Measurements from ENCODE around the gene KIAA0232.
A peak's percentile ranks its signal among the peaks of the same experiment; 100 is the strongest.
"Not testable (repeated sequence)": the region's sequence is repeated elsewhere in the genome, so short reads cannot be mapped to it uniquely, and the experiment has no call there.

The KIAA0232 gene

DNA sequence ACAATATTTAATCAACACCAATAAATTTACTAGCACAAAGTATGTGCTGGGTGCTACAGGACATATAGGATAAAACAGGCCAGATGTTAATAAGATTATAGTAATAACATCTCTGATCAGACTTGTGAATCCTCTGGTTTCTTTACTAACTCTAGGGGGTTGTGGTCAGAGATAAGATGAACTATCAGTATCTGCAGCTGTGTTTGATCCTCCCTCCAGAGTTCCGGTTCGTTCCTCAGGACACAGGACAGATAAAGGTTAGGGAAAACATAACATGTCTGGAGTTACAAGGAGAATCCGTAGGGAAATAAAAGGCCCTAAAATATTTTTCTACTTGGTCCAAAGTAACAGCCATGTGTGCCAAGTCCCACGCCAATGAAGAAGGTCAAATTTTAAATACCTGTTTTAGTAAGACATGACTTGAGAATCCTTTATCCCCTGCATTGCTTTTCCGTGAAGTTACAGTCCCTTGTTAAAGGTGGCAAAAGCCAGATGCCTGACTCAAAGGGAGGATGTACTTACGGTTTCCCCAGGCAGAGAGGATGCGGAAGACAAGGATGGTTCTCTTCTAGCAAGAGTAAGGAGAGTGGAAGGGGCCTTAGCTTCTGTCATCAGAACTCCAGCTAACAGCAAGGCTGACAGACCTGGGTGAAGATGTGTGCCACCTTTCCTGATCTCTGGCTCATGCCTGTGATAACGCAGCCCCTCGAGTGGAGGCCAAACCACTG is 44.4 kb downstream of the KIAA0232 start:
- no peaks in the 10 kb centered on the region for H3K4me1 ChIP-seq (ENCODE audit: control insufficient read depth, insufficient read depth, low read length)

DNA sequence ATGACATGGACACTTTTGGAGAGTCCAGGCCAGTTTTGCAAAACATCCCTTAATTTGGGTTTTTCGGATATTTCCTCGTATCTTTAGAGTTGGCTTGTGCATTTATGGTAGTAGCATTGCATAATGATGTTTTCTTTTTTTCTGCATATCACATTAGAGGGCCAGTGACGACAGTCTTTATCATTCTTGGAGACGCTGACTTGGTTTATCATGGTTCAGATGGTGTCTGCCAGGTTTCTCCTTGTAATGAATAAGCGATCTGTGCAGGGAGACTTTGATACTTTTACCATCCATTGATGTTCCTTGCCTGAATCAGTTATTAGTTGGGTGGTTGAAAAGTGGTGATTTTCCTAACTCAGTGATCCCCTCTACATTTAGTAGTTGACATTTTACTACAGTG is 46.6 kb downstream of the KIAA0232 start:
- H3K27me3 ChIP-seq (ENCODE audit: control insufficient read depth in 1 of 2, insufficient read depth in 2 of 2, low read length in 2 of 2) = no peaks in the 10 kb centered on the region
- peaks cover 21 to 30% of the 10 kb centered on the region in 2 donors for H3K36me3 ChIP-seq (ENCODE audit: control insufficient read depth in 2 of 2, insufficient read depth in 2 of 2, low read length in 2 of 2)
- no peak overlapping the region for H3K4me3 ChIP-seq (ENCODE audit: low read length in 2 of 2)
- no peak overlapping the region for H3K27ac ChIP-seq (ENCODE audit: low read length)
- no peak overlapping the region for H3K9ac ChIP-seq (ENCODE audit: low read length in 2 of 2)
- no peaks in the 10 kb centered on the region for H3K4me1 ChIP-seq (ENCODE audit: control insufficient read depth, insufficient read depth, low read length)
- H3K9me3 ChIP-seq (ENCODE audit: control insufficient read depth in 2 of 2, low read length in 2 of 2) = no peaks in the 10 kb centered on the region

More for the DNA sequence above, 44.4 kb downstream of the KIAA0232 start:
- Histone ChIP-seq H3K9me3 (ENCODE audit: control insufficient read depth in 2 of 2, low read length in 2 of 2) (no peaks in the 10 kb centered on the region), H3K36me3 (ENCODE audit: control insufficient read depth in 2 of 2, insufficient read depth in 2 of 2, low read length in 2 of 2) (peaks cover 17 to 27% of the 10 kb centered on the region in 2 donors), H3K9ac (ENCODE audit: low read length in 2 of 2) (no peak overlapping the region), H3K27me3 (ENCODE audit: control insufficient read depth in 1 of 2, insufficient read depth in 2 of 2, low read length in 2 of 2) (no peaks in the 10 kb centered on the region), H3K4me3 (ENCODE audit: low read length in 2 of 2) (no peak overlapping the region), H3K27ac (ENCODE audit: low read length) (no peak overlapping the region)

DNA sequence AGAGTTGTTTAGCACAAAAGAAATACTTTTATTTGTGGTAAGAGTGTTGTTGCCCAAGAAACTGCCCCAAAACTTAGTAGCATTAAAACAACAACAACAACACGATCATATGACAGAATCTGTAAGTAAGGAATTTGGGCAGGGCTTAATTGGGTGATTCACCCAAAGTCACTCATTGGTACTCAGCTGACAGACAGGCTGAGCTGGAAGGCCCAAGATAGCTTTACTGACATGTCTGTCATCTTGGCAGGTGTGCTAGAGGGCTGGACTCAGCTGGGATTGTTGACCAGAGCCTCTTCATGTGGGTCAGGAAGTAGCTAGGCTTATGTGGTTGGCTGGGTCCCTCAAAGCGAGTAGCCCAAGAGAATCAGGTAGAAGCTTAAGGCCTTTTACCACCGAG is 52.3 kb downstream of the KIAA0232 start:
- Histone ChIP-seq H3K27ac (ENCODE audit: low read length) (no peak overlapping the region), H3K27me3 (ENCODE audit: control insufficient read depth in 1 of 2, insufficient read depth in 2 of 2, low read length in 2 of 2) (no peaks in the 10 kb centered on the region), H3K9me3 (ENCODE audit: control insufficient read depth in 2 of 2, low read length in 2 of 2) (no peaks in the 10 kb centered on the region), H3K4me3 (ENCODE audit: low read length in 2 of 2) (no peak overlapping the region), H3K36me3 (ENCODE audit: control insufficient read depth in 2 of 2, insufficient read depth in 2 of 2, low read length in 2 of 2) (peaks cover 10 to 13% of the 10 kb centered on the region in 2 donors), H3K9ac (ENCODE audit: low read length in 2 of 2) (no peak overlapping the region), H3K4me1 (ENCODE audit: control insufficient read depth, insufficient read depth, low read length) (peaks cover 6% of the 10 kb centered on the region)

DNA sequence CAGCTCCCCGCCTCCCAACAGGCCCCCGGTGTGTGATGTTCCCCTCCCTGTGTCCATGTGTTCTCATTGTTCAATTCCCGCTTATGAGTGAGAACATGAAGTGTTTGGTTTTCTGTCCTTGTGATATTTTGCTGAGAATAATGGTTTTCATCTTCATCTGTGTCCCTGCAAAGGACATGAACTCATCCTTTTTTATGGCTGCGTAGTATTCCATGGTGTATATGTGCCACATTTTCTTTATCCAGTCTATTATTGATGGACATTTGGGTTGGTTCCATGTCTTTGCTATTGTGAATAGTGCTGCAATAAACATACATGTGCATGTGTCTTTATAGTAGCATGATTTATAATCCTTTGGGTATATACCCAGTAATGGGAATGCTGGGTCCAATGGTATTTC is 53.1 kb downstream of the KIAA0232 start:
- H3K9ac ChIP-seq (ENCODE audit: low read length in 2 of 2); H3K9me3 ChIP-seq (ENCODE audit: control insufficient read depth in 2 of 2, low read length in 2 of 2); H3K27me3 ChIP-seq (ENCODE audit: control insufficient read depth in 1 of 2, insufficient read depth in 2 of 2, low read length in 2 of 2); H3K27ac ChIP-seq (ENCODE audit: low read length); H3K4me3 ChIP-seq (ENCODE audit: low read length in 2 of 2): not testable (repeated sequence)
- Histone ChIP-seq H3K36me3 (ENCODE audit: control insufficient read depth in 2 of 2, insufficient read depth in 2 of 2, low read length in 2 of 2) (peaks cover 10 to 11% of the 10 kb centered on the region in 2 donors), H3K4me1 (ENCODE audit: control insufficient read depth, insufficient read depth, low read length) (peaks cover 11% of the 10 kb centered on the region)

DNA sequence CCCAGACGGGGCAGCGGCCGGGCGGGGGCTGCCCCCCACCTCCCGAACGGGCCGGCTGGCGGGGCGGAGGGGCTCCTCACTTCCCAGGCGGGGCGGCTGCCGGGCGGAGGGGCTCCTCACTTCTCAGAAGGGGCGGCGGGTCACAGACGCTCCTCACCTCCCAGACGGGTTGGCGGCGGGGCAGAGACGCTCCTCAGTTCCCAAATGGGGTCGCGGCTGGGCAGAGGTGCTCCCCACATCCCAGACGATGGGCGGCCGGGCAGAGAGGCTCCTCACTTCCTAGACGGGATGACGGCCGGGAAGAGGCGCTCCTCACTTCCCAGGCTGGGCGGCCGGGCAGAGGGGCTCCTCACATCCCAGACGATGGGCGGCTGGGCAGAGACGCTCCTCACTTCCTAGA is 54.6 kb downstream of the KIAA0232 start:
- not testable (repeated sequence) for H3K9me3 ChIP-seq (ENCODE audit: control insufficient read depth in 2 of 2, low read length in 2 of 2); H3K27me3 ChIP-seq (ENCODE audit: control insufficient read depth in 1 of 2, insufficient read depth in 2 of 2, low read length in 2 of 2); H3K27ac ChIP-seq (ENCODE audit: low read length); H3K4me3 ChIP-seq (ENCODE audit: low read length in 2 of 2); H3K9ac ChIP-seq (ENCODE audit: low read length in 2 of 2); H3K36me3 ChIP-seq (ENCODE audit: control insufficient read depth in 2 of 2, insufficient read depth in 2 of 2, low read length in 2 of 2)
- H3K4me1 ChIP-seq (ENCODE audit: control insufficient read depth, insufficient read depth, low read length) = peaks cover 11% of the 10 kb centered on the region

DNA sequence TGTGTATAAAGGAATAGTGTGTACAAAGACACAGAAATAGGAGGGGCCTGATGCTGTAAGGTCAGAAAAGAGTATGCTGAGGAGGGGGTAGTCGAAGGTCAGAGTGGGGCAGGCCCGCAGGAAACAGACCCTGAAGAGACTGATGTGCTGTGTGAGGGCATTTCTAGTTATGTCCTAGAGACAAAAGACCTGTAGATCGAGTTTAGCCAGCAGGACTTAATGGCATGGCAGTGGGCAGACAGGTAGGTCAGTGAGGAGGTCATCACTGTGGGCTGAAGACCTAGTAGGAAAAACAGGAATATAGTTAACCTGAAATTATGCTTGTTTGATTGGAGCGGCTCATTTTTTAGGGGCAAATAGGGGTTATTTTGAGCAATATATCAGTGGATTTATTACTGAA is 57.1 kb downstream of the KIAA0232 start:
- no peaks in the 10 kb centered on the region for H3K9me3 ChIP-seq (ENCODE audit: control insufficient read depth in 2 of 2, low read length in 2 of 2)
- no peaks in the 10 kb centered on the region for H3K27me3 ChIP-seq (ENCODE audit: control insufficient read depth in 1 of 2, insufficient read depth in 2 of 2, low read length in 2 of 2)
- H3K27ac ChIP-seq (ENCODE audit: low read length) = peak overlapping the region; percentile 24
- H3K36me3 ChIP-seq (ENCODE audit: control insufficient read depth in 2 of 2, insufficient read depth in 2 of 2, low read length in 2 of 2) = peaks cover 0 to 2% of the 10 kb centered on the region in 2 donors
- H3K4me3 ChIP-seq (ENCODE audit: low read length in 2 of 2) = no peak overlapping the region
- H3K4me1 ChIP-seq (ENCODE audit: control insufficient read depth, insufficient read depth, low read length) = peaks cover 11% of the 10 kb centered on the region
- H3K9ac ChIP-seq (ENCODE audit: low read length in 2 of 2) = peak overlapping the region in 1 of 2 donors; percentile 42

DNA sequence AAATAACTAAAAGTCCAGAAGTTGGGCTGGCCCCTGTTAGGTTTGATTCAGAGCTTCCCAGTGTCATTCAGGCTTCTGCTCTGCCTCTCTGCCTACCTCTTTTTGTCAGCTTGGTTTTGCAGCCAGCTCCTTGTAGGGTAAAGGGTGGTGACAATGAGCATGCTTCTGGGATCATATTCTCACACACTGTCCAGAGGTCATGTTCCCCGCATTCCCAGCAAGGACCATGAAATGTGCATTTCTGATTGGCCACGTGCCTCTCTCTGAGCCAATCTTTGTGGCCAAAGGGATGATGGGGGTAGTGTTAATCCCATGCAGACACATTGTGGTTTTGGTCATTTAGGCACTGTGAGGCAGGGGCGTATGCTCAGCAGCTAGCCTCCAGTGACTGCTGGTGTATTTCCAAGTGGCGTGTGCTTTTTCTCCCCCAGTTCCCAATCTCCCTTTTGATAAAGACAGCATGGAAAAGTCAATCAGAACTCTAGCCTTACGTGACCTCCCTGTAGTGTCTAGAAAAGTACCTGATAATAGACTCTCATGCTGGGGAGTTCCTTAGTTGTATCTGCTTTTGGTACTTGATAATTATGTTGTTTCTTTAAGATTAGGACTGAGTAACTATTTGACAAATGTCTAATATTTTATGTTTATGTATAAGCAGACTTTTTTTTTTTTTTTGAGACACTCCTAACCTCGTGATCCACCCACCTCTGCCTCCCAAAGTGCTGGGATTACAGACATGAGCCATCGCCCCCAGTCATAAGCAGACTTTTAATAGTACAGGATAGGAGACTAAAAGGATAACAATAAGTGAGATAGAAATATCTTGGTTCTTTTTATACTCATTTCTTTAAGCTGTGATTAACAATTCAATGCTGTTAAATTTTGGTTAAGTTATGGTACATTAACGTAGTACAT is 57.8 kb downstream of the KIAA0232 start:
- peaks cover 3 to 6% of the 10 kb centered on the region in 2 donors for H3K36me3 ChIP-seq (ENCODE audit: control insufficient read depth in 2 of 2, insufficient read depth in 2 of 2, low read length in 2 of 2)
- no peaks in the 10 kb centered on the region for H3K27me3 ChIP-seq (ENCODE audit: control insufficient read depth in 1 of 2, insufficient read depth in 2 of 2, low read length in 2 of 2)
- H3K27ac ChIP-seq (ENCODE audit: low read length) = peak overlapping the region; percentile 24
- peak overlapping the region in 1 of 2 donors; percentile 35 for H3K4me3 ChIP-seq (ENCODE audit: low read length in 2 of 2)
- H3K9me3 ChIP-seq (ENCODE audit: control insufficient read depth in 2 of 2, low read length in 2 of 2) = no peaks in the 10 kb centered on the region
- H3K4me1 ChIP-seq (ENCODE audit: control insufficient read depth, insufficient read depth, low read length) = peaks cover 11% of the 10 kb centered on the region
- H3K9ac ChIP-seq (ENCODE audit: low read length in 2 of 2) = peak overlapping the region in 1 of 2 donors; percentile 42

DNA sequence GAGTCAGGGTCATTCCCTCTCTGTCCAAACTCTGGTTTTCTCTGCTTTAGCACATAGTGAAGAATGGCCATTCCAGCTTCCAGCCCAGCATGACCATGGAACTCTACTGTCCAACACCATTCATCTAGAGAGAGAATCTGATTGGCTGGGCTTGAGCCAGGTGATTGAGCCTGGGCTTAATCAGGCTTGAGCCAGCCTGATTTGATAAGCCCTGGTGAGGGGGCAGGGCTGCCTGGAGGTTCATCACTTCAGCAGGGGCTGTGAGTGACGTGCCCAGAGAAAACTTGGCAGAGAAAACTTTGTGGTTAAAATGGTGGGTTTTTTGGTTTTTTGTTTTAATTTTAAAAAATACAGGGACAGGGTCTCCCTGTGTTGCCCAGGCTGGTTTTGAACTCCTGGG is 62.5 kb downstream of the KIAA0232 start:
- no peak overlapping the region for H3K4me3 ChIP-seq (ENCODE audit: low read length in 2 of 2)
- H3K27me3 ChIP-seq (ENCODE audit: control insufficient read depth in 1 of 2, insufficient read depth in 2 of 2, low read length in 2 of 2) = no peaks in the 10 kb centered on the region
- no peak overlapping the region for H3K9ac ChIP-seq (ENCODE audit: low read length in 2 of 2)
- H3K36me3 ChIP-seq (ENCODE audit: control insufficient read depth in 2 of 2, insufficient read depth in 2 of 2, low read length in 2 of 2) = peaks cover 8 to 9% of the 10 kb centered on the region in 2 donors
- peaks cover 3% of the 10 kb centered on the region for H3K4me1 ChIP-seq (ENCODE audit: control insufficient read depth, insufficient read depth, low read length)
- no peaks in the 10 kb centered on the region for H3K9me3 ChIP-seq (ENCODE audit: control insufficient read depth in 2 of 2, low read length in 2 of 2)
- H3K27ac ChIP-seq (ENCODE audit: low read length) = no peak overlapping the region

DNA sequence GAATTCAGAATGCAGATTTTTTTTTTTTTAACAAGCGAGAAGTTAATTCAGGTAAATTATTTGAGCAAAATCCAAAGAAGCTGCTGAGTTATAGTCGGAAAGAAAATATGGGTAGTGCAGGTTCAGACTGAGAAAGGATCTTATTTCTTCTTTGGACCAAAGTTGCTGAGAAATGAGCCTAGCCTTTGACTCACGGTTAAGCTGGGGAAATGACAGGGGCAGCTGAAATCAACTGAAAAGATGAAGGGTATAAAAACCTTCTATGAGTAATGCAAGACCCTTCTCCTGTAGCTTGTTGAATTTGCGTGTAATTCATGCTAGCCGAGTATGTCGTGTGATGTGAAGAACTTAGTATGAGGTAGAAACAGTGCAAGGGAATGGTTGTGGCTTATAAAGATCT is 63.0 kb downstream of the KIAA0232 start:
- Histone ChIP-seq H3K9ac (ENCODE audit: low read length in 2 of 2) (no peak overlapping the region), H3K9me3 (ENCODE audit: control insufficient read depth in 2 of 2, low read length in 2 of 2) (no peaks in the 10 kb centered on the region), H3K4me1 (ENCODE audit: control insufficient read depth, insufficient read depth, low read length) (no peaks in the 10 kb centered on the region), H3K36me3 (ENCODE audit: control insufficient read depth in 2 of 2, insufficient read depth in 2 of 2, low read length in 2 of 2) (peaks cover 8 to 9% of the 10 kb centered on the region in 2 donors), H3K4me3 (ENCODE audit: low read length in 2 of 2) (no peak overlapping the region), H3K27ac (ENCODE audit: low read length) (no peak overlapping the region), H3K27me3 (ENCODE audit: control insufficient read depth in 1 of 2, insufficient read depth in 2 of 2, low read length in 2 of 2) (no peaks in the 10 kb centered on the region)

DNA sequence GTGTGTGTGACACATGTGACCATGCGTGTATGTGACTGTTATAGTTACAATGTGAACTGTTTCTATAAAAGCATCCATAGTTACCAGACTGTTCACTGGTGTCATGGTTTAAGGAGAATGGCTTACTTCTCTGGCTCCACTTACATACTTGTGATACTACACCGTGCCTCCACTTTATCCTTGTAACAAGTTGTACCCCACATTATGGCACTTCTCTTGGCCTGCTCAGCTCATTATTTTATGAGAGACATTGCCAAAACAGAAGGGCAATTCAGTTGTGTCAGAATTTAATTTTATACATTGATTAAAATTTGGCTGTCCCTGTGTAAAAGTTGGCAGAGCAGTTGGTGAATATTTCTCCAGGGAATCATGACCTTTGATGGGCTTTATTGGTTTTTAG is 64.7 kb downstream of the KIAA0232 start:
- H3K4me3 ChIP-seq (ENCODE audit: low read length in 2 of 2) = no peak overlapping the region
- H3K27ac ChIP-seq (ENCODE audit: low read length) = no peak overlapping the region
- no peaks in the 10 kb centered on the region for H3K4me1 ChIP-seq (ENCODE audit: control insufficient read depth, insufficient read depth, low read length)
- H3K9ac ChIP-seq (ENCODE audit: low read length in 2 of 2) = no peak overlapping the region
- peaks cover 8 to 9% of the 10 kb centered on the region in 2 donors for H3K36me3 ChIP-seq (ENCODE audit: control insufficient read depth in 2 of 2, insufficient read depth in 2 of 2, low read length in 2 of 2)
- H3K27me3 ChIP-seq (ENCODE audit: control insufficient read depth in 1 of 2, insufficient read depth in 2 of 2, low read length in 2 of 2) = no peaks in the 10 kb centered on the region
- H3K9me3 ChIP-seq (ENCODE audit: control insufficient read depth in 2 of 2, low read length in 2 of 2) = no peaks in the 10 kb centered on the region
